ENCODE data around the gene CD2BP2.
"Not testable (repeated sequence)": the region's sequence is repeated elsewhere in the genome, so short reads cannot be mapped to it uniquely, and the experiment has no call there.

Gene CD2BP2

GRCh38 chr16:30355144-30355953 is at the start of gene CD2BP2:
Gene CD2BP2, minus strand, starts transcription at chr16:30355308. Its CDS starts 627 bp downstream, at chr16:30354681.
- peak; percentile 79 for DNase-seq

GRCh38 chr16:30401768-30402425 is 46.8 kb upstream of the CD2BP2 start:
- DNase-seq: no peak

GRCh38 chr16:30399435-30400186 is 44.5 kb upstream of the CD2BP2 start:
- no peak for DNase-seq

GRCh38 chr16:30398661-30399434 is 43.7 kb upstream of the CD2BP2 start:
- no peak for DNase-seq

GRCh38 chr16:30397776-30398660 is 42.9 kb upstream of the CD2BP2 start:
- DNase-seq: no peak

- DNase-seq: no peak
Measured at GRCh38 chr16:30397056-30397455, 41.9 kb upstream of the CD2BP2 start.

GRCh38 chr16:30396627-30397026 is 41.5 kb upstream of the CD2BP2 start:
- not testable (repeated sequence) for DNase-seq

- no peak for DNase-seq
Measured at GRCh38 chr16:30395992-30396585, 41.0 kb upstream of the CD2BP2 start.

GRCh38 chr16:30395155-30395991 is 40.3 kb upstream of the CD2BP2 start, which contains the start of gene ZNF48:
Gene ZNF48, plus strand, starts transcription at chr16:30395420. Its CDS starts 375 bp downstream, at chr16:30395795.
- DNase-seq: peak; percentile 69

GRCh38 chr16:30394592-30395154 is 39.6 kb upstream of the CD2BP2 start:
- no peak for DNase-seq

GRCh38 chr16:30383521-30383920 is 28.4 kb upstream of the CD2BP2 start:
- DNase-seq: no peak

- DNase-seq: no peak
Measured at GRCh38 chr16:30382111-30382881, 27.2 kb upstream of the CD2BP2 start, which contains the start of gene SEPTIN1. Gene SEPTIN1, minus strand, starts transcription at chr16:30382561. Its CDS starts 19 bp downstream, at chr16:30382542.

- DNase-seq: no peak
Measured at GRCh38 chr16:30381291-30382041, 26.4 kb upstream of the CD2BP2 start.

- no peak for DNase-seq
Measured at GRCh38 chr16:30380803-30381208, 25.7 kb upstream of the CD2BP2 start.

- DNase-seq: no peak
Measured at GRCh38 chr16:30380072-30380802, 25.1 kb upstream of the CD2BP2 start.

- no peak for DNase-seq
Measured at GRCh38 chr16:30379158-30379783, 24.2 kb upstream of the CD2BP2 start.

Measured in NCI-H748 treated with DMSO at 0.1 percent for 48 hours (cell line).